ACHN (cell line): ENCODE measurements around the gene TXNDC2.
"Not testable (repeated sequence)": the region's sequence is repeated elsewhere in the genome, so short reads cannot be mapped to it uniquely, and the experiment has no call there.

Experiments used
- DNase-seq: peaks from one replicate; pipeline ENCODE4 v3.0.0-alpha.2; 2015
- in situ Hi-C: cut with HindIII; loops from 2 replicates; pipeline ENCODE4 v1.10.0; 2017; ENCODE audit warnings: low sequenced_read_pairs, low pct_ligation_motif_present, low pct_unique_long_range_greater_than_20kb

The TXNDC2 gene

GRCh38 chr18:9857479-9857998, 28.2 kb upstream of the TXNDC2 start:
- DNase-seq, in situ Hi-C loops: not testable (repeated sequence)

- in situ Hi-C loops: no loop called here
- DNase-seq: no peak
These were observed 27.1 kb upstream of the TXNDC2 start for GRCh38 chr18:9858642-9859041.

GRCh38 chr18:9859232-9859631, 26.5 kb upstream of the TXNDC2 start:
- in situ Hi-C loops: no loop called here
- DNase-seq: no peak

- in situ Hi-C loops: no loop called here
- DNase-seq: no peak
These were observed 25.1 kb upstream of the TXNDC2 start for GRCh38 chr18:9860682-9861081.

GRCh38 chr18:9861157-9861556, 24.6 kb upstream of the TXNDC2 start:
- DNase-seq: no peak
- in situ Hi-C loops: no loop called here

GRCh38 chr18:9861933-9862332, 23.8 kb upstream of the TXNDC2 start:
- in situ Hi-C loops: no loop called here
- DNase-seq: no peak

GRCh38 chr18:9862686-9863085, 23.1 kb upstream of the TXNDC2 start:
- in situ Hi-C loops: no loop called here
- DNase-seq: no peak

- in situ Hi-C loops: no loop called here
These were observed 22.5 kb upstream of the TXNDC2 start for GRCh38 chr18:9863282-9863681.

GRCh38 chr18:9865764-9866490, 19.8 kb upstream of the TXNDC2 start:
- in situ Hi-C loops: no loop called here
- no peak for DNase-seq

More at GRCh38 chr18:9863282-9863681, 22.5 kb upstream of the TXNDC2 start:
- no peak for DNase-seq

GRCh38 chr18:9866627-9867026, 19.1 kb upstream of the TXNDC2 start:
- in situ Hi-C loops: no loop called here

GRCh38 chr18:9867071-9867594, 18.6 kb upstream of the TXNDC2 start:
- DNase-seq: no peak
- in situ Hi-C loops: no loop called here

More at GRCh38 chr18:9866627-9867026, 19.1 kb upstream of the TXNDC2 start:
- DNase-seq: no peak

- DNase-seq: no peak
- in situ Hi-C loops: no loop called here
These were observed 16.7 kb upstream of the TXNDC2 start for GRCh38 chr18:9868857-9869714.

- in situ Hi-C loops: no loop called here
- peak; percentile 51 for DNase-seq
These were observed 15.9 kb upstream of the TXNDC2 start for GRCh38 chr18:9869715-9870430.

GRCh38 chr18:9870431-9871008, 15.3 kb upstream of the TXNDC2 start:
- DNase-seq: no peak
- in situ Hi-C loops: no loop called here

- DNase-seq: no peak
- in situ Hi-C loops: no loop called here
These were observed 14.5 kb upstream of the TXNDC2 start for GRCh38 chr18:9871244-9871746.

GRCh38 chr18:9872823-9873222, 12.9 kb upstream of the TXNDC2 start:
- in situ Hi-C loops: no loop called here
- no peak for DNase-seq

GRCh38 chr18:9874728-9875127, 11.0 kb upstream of the TXNDC2 start:
- in situ Hi-C loops: no loop called here
- DNase-seq: no peak

- no peak for DNase-seq
- in situ Hi-C loops: no loop called here
These were observed 9.4 kb upstream of the TXNDC2 start for GRCh38 chr18:9876212-9876866.
